ENCODE measurements around the gene OSBPL3. TPM values are rescaled to one million over a fixed set of nuclear protein-coding genes. Genes with fewer than 3 reads are reported as not detected.

The OSBPL3 gene
- total RNA-seq, 1 donor from 2014 or later: 9.8 TPM

DNA sequence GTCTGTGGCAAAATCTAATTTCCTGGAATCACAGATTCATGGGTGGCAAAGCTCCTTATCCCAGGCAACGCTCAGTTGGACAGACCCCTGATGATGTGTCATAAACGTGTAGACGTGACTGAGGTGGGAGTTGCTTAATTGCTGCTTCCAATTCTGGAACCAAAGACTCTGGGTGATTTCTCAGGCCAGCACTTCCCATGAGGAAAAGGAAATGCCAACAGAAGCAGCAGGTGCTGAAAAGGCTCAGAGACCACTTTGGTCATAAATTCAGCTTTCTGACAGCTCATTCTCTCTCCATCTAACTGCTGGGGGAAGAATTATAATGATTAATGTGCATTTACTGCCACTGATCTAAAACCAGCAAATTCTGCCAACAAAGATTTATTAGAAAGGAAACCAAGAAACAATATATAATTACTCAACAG is 88.7 kb downstream of the OSBPL3 start:
- Mint-ChIP-seq H3K4me1 (peaks cover 10% of the 10 kb centered on the region), H3K27ac (no peak overlapping the region), H3K4me3 (no peak overlapping the region), H3K9me3 (no peaks in the 10 kb centered on the region), H3K27me3 (ENCODE audit: low read depth) (no peaks in the 10 kb centered on the region), H3K36me3 (no peaks in the 10 kb centered on the region)
- TF ChIP-seq, protein P1, sequence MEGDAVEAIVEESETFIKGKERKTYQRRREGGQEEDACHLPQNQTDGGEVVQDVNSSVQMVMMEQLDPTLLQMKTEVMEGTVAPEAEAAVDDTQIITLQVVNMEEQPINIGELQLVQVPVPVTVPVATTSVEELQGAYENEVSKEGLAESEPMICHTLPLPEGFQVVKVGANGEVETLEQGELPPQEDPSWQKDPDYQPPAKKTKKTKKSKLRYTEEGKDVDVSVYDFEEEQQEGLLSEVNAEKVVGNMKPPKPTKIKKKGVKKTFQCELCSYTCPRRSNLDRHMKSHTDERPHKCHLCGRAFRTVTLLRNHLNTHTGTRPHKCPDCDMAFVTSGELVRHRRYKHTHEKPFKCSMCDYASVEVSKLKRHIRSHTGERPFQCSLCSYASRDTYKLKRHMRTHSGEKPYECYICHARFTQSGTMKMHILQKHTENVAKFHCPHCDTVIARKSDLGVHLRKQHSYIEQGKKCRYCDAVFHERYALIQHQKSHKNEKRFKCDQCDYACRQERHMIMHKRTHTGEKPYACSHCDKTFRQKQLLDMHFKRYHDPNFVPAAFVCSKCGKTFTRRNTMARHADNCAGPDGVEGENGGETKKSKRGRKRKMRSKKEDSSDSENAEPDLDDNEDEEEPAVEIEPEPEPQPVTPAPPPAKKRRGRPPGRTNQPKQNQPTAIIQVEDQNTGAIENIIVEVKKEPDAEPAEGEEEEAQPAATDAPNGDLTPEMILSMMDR (IDR thresholded peaks at IDR 0.05; ENCODE audit: unreplicated experiment): no peak
- no peak for DNase-seq (ENCODE audit: low spot score in 2 of 2, unreplicated experiment in 2 of 2)

DNA sequence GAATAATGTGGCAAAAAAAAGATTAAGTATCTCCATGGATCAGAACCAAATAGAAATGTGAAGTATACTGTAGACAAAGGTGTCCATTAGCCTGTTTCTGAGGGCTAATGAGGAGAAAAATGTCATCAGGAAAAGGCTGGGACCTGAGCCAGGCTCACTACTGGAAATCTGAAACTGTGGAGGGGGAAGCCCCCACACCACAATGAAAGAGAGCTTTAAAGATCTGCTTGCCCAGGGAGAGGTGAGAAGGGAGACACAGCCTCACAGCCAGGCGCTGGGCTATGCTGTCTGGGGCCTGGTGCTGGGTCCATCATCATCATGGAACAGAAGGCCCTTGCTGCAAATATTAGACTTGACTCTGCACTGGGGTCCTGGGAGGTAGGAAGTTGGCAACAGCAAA is 90.4 kb downstream of the OSBPL3 start:
- DNase-seq (ENCODE audit: low spot score in 2 of 2, unreplicated experiment in 2 of 2): no peak
- TF ChIP-seq, protein P1 (IDR thresholded peaks at IDR 0.05; ENCODE audit: unreplicated experiment): no peak
- Mint-ChIP-seq H3K4me1 (peaks cover 8% of the 10 kb centered on the region), H3K27ac (no peak overlapping the region), H3K9me3 (no peaks in the 10 kb centered on the region), H3K4me3 (no peak overlapping the region), H3K27me3 (ENCODE audit: low read depth) (no peaks in the 10 kb centered on the region), H3K36me3 (no peaks in the 10 kb centered on the region)

DNA sequence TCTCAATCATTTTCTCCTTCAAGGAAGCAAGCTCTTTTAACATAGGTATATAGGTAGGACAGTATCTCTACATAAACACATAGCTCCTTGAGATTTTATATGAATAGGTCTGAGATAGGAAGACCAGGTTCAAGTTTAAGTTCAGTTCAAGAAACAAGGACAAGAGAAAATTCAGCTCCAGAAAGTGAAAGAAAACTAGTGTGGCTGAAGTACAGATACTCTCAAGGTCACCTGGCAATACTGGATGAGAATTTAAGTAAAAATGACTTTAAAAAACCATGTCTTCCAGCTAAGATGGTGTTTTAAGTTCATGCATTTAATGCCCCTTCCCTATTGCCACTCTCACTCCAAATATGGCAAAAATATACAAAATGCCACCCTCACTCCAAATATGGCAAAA is 91.3 kb downstream of the OSBPL3 start:
- DNase-seq (ENCODE audit: low spot score in 2 of 2, unreplicated experiment in 2 of 2): no peak
- peaks cover 4% of the 10 kb centered on the region for H3K4me1 Mint-ChIP-seq
- H3K27me3 Mint-ChIP-seq (ENCODE audit: low read depth): no peaks in the 10 kb centered on the region
- no peak overlapping the region for H3K27ac Mint-ChIP-seq
- no peaks in the 10 kb centered on the region for H3K36me3 Mint-ChIP-seq
- TF ChIP-seq, protein P1 (IDR thresholded peaks at IDR 0.05; ENCODE audit: unreplicated experiment): no peak
- H3K4me3 Mint-ChIP-seq: no peak overlapping the region
- H3K9me3 Mint-ChIP-seq: no peaks in the 10 kb centered on the region

DNA sequence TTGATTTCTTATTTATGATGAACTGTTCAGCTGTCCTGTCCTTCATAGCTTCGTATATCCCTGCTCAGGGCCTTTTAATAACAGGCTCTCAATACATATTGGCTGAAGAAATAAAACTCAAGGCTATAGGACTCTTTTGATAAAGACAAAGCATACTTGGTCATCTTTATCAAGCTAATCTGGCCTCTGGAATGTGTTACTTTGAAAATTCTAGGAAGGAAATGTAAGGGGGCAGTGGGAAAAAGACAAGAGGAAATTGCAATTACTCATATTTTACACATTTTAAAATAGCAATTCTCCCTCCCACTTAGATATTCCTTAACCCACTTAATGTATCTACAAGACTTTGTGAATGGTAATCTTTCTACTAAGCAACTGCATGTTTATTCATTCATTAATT is 94.3 kb downstream of the OSBPL3 start:
- H3K4me1 Mint-ChIP-seq: peaks cover 8% of the 10 kb centered on the region
- H3K27ac Mint-ChIP-seq: no peak overlapping the region
- H3K4me3 Mint-ChIP-seq: no peak overlapping the region
- TF ChIP-seq, protein P1 (IDR thresholded peaks at IDR 0.05; ENCODE audit: unreplicated experiment): no peak
- H3K36me3 Mint-ChIP-seq: no peaks in the 10 kb centered on the region
- no peak for DNase-seq (ENCODE audit: low spot score in 2 of 2, unreplicated experiment in 2 of 2)
- H3K27me3 Mint-ChIP-seq (ENCODE audit: low read depth): no peaks in the 10 kb centered on the region
- H3K9me3 Mint-ChIP-seq: no peaks in the 10 kb centered on the region

DNA sequence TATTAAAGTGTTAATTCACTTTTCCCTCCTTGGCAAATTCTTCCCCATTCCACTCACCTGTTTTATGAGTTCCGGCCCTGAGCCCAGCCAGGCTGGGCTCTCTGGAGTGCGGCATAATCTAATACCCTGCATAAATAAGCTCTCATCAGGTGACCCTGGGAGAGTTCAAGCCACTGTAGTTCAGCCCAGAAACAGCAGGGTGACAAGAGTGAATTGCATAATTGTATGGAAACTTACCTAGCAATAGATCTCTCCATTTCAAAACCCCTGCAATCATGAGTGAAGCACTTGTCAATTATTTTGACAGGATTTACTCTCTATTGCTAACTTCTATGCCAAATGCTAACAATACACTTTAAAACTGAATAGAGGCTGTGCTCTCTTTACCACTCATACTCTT is 94.7 kb downstream of the OSBPL3 start:
- Mint-ChIP-seq H3K27ac (no peak overlapping the region), H3K27me3 (ENCODE audit: low read depth) (no peaks in the 10 kb centered on the region), H3K9me3 (no peaks in the 10 kb centered on the region), H3K4me3 (no peak overlapping the region), H3K36me3 (no peaks in the 10 kb centered on the region), H3K4me1 (peaks cover 8% of the 10 kb centered on the region)
- TF ChIP-seq, protein P1 (IDR thresholded peaks at IDR 0.05; ENCODE audit: unreplicated experiment): no peak
- DNase-seq (ENCODE audit: low spot score in 2 of 2, unreplicated experiment in 2 of 2): no peak

DNA sequence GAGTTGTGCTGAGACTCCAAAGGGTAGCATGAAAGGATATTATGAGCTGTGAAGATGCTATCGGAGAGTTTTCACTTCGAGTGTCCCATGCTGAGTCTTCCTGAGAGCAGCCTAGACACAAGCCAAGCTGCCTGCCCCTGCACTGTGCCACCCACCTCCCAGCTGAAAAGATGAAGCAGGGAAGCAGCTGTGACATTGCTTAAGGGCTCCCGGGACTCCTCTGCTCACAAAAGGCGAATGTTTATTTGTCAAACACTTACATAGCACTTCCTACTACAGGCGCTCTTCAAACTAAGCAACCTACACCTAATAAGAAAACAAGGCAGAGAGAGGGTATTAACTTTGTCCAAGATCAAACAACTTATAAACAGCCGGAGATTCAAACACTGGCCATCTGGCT is 95.6 kb downstream of the OSBPL3 start:
- Mint-ChIP-seq H3K9me3 (no peaks in the 10 kb centered on the region), H3K4me3 (no peak overlapping the region)

More for the DNA sequence above, 95.6 kb downstream of the OSBPL3 start:
- DNase-seq (ENCODE audit: low spot score in 2 of 2, unreplicated experiment in 2 of 2): no peak
- Mint-ChIP-seq H3K36me3 (no peaks in the 10 kb centered on the region), H3K27me3 (ENCODE audit: low read depth) (no peaks in the 10 kb centered on the region), H3K4me1 (peaks cover 8% of the 10 kb centered on the region), H3K27ac (no peak overlapping the region)
- TF ChIP-seq, protein P1 (IDR thresholded peaks at IDR 0.05; ENCODE audit: unreplicated experiment): no peak
